GM23338 (cell line): ENCODE data around the gene GNG7. TPM values are rescaled to one million over a fixed set of nuclear protein-coding genes. Genes with fewer than 3 reads are reported as not detected.

Experiments
- ATAC-seq: fragments of 200-7000 bp; cut with Tn5 transposase; 3 replicates; pipeline ENCODE4 v1.9.1; 2020
- DNase-seq: peaks from one replicate; pipeline ENCODE4 v3.0.0-alpha.2; 2015; ENCODE audit warnings: low spot score
- H2AFZ ChIP-seq: fragments of 200-600 bp; sonication (generic); 2 replicates; pipeline ENCODE4 v1.8.0; 2016; ENCODE audit warnings: antibody characterized with exemption, mild to moderate bottlenecking, moderate library complexity
- H3F3A ChIP-seq: fragments of 200-600 bp; sonication (generic); replicated peaks from 2 replicates; pipeline ENCODE4 v1.8.0; 2017; ENCODE audit warnings: antibody characterized with exemption, mixed run types, low read depth
- H3K27ac ChIP-seq: fragments of 200-600 bp; sonication (generic); 2 replicates; pipeline ENCODE4 v1.6.1; 2016; ENCODE audit warnings: low read depth
- H3K27me3 ChIP-seq: fragments of 200-600 bp; sonication (generic); 2 replicates; pipeline ENCODE4 v1.8.0; 2016; ENCODE audit warnings: mild to moderate bottlenecking, mixed run types, moderate library complexity; ENCODE audit not compliant: insufficient read depth
- H3K36me3 ChIP-seq: fragments of 200-600 bp; sonication (generic); 2 replicates; pipeline ENCODE4 v1.8.0; 2016; ENCODE audit warnings: mild to moderate bottlenecking; ENCODE audit not compliant: insufficient read depth
- H3K4me1 ChIP-seq: fragments of 200-600 bp; sonication (generic); 2 replicates; pipeline ENCODE4 v1.8.0; 2016; ENCODE audit warnings: mild to moderate bottlenecking, moderate library complexity; ENCODE audit not compliant: insufficient read depth
- H3K4me2 ChIP-seq: fragments of 200-600 bp; sonication (generic); 2 replicates; pipeline ENCODE4 v1.7.1; 2017; ENCODE audit warnings: mixed run types
- H3K4me3 ChIP-seq: fragments of 200-600 bp; sonication (generic); 2 replicates; pipeline ENCODE4 v1.6.1; 2016; ENCODE audit warnings: mixed run types
- H3K79me2 ChIP-seq: fragments of 200-600 bp; sonication (generic); replicated peaks from 2 replicates; pipeline ENCODE4 v1.8.0; 2017; ENCODE audit warnings: mild to moderate bottlenecking; ENCODE audit not compliant: insufficient read depth
- H3K9me2 ChIP-seq: fragments of 200-600 bp; sonication (generic); 2 replicates; pipeline ENCODE4 v1.8.0; 2017; ENCODE audit not compliant: insufficient read depth
- H4K20me1 ChIP-seq: fragments of 200-600 bp; sonication (generic); replicated peaks from 2 replicates; pipeline ENCODE4 v1.8.0; 2017; ENCODE audit warnings: mild to moderate bottlenecking; ENCODE audit not compliant: insufficient read depth
- H3K27ac Mint-ChIP-seq: 2 replicates; pipeline ENCODE4 v1.8.0; 2020; ENCODE audit warnings: inconsistent platforms, mild to moderate bottlenecking, moderate library complexity, mixed read lengths
- H3K27me3 Mint-ChIP-seq: 3 replicates; pipeline ENCODE4 v1.8.0; 2022; ENCODE audit warnings: low read depth, mild to moderate bottlenecking, moderate library complexity, mixed read lengths, inconsistent platforms; ENCODE audit not compliant: insufficient read depth, poor library complexity
- H3K36me3 Mint-ChIP-seq: 3 replicates; pipeline ENCODE4 v1.8.0; 2021; ENCODE audit warnings: low read depth, mild to moderate bottlenecking, inconsistent platforms, moderate library complexity, mixed read lengths
- H3K4me1 Mint-ChIP-seq: 3 replicates; pipeline ENCODE4 v1.8.0; 2020; ENCODE audit warnings: mild to moderate bottlenecking, inconsistent platforms, mixed read lengths
- H3K4me3 Mint-ChIP-seq: 3 replicates; pipeline ENCODE4 v1.8.0; 2021; ENCODE audit warnings: moderate library complexity, mild to moderate bottlenecking, inconsistent platforms, mixed read lengths
- H3K9me3 Mint-ChIP-seq: 3 replicates; pipeline ENCODE4 v1.8.0; 2020; ENCODE audit warnings: moderate library complexity, mild to moderate bottlenecking, inconsistent platforms, mixed read lengths
- CREB1 ChIP-seq: fragments of 250-450 bp; sonication (Bioruptor Pico); IDR thresholded peaks from 2 replicates; pipeline ENCODE4 v1.5.0; 2020; ENCODE audit warnings: low read depth, mild to moderate bottlenecking, moderate library complexity
- CTCF ChIP-seq, 2 experiments: fragments of 200-600 bp in 1 of 2; sonication (generic) in 1 of 2; conservative IDR thresholded peaks; 2 replicates each; pipeline versions ENCODE4 v1.5.1 to v1.6.1; 2016 to 2017; ENCODE audit warnings: antibody characterized with exemption in 2 of 2, low read depth in 2 of 2, mild to moderate bottlenecking in 2 of 2, moderate library complexity in 1 of 2
- ETS1 ChIP-seq: IDR thresholded peaks from 2 replicates; pipeline ENCODE4 v1.6.1; 2016; ENCODE audit warnings: antibody characterized with exemption
- EZH2 ChIP-seq: fragments of 200-600 bp; sonication (generic); IDR thresholded peaks from one replicate; pipeline ENCODE4 v1.8.0; 2017; ENCODE audit warnings: antibody characterized with exemption, mild to moderate bottlenecking, low read depth; ENCODE audit not compliant: unreplicated experiment
- EZH2phosphoT487 ChIP-seq: fragments of 200-600 bp; sonication (generic); IDR thresholded peaks from one replicate; pipeline ENCODE4 v1.8.1; 2018; ENCODE audit warnings: antibody characterized with exemption; ENCODE audit not compliant: unreplicated experiment
- JUNB ChIP-seq: IDR thresholded peaks from one replicate; pipeline ENCODE4 v1.6.1; 2016; ENCODE audit warnings: antibody characterized with exemption; ENCODE audit not compliant: unreplicated experiment
- NANOG ChIP-seq: IDR thresholded peaks from 2 replicates; pipeline ENCODE4 v1.6.1; 2016; ENCODE audit warnings: antibody characterized with exemption, borderline replicate concordance
- POLR2AphosphoS5 ChIP-seq: IDR thresholded peaks from 2 replicates; pipeline ENCODE4 v1.6.1; 2016; ENCODE audit warnings: antibody characterized with exemption, low read depth
- REST ChIP-seq: IDR thresholded peaks from one replicate; pipeline ENCODE4 v1.6.1; 2018; ENCODE audit warnings: antibody characterized with exemption; ENCODE audit not compliant: unreplicated experiment
- STAT1 ChIP-seq: IDR thresholded peaks from one replicate; pipeline ENCODE4 v1.6.1; 2016; ENCODE audit warnings: antibody characterized with exemption; ENCODE audit not compliant: unreplicated experiment
- ZNF114 ChIP-seq: fragments of 250-450 bp; sonication (Bioruptor Pico); IDR thresholded peaks from 2 replicates; pipeline ENCODE4 v1.5.0; 2020; ENCODE audit warnings: mild to moderate bottlenecking, moderate library complexity
- ZNF331 ChIP-seq: fragments of 250-450 bp; sonication (Bioruptor Pico); IDR thresholded peaks from 2 replicates; pipeline ENCODE4 v1.5.0; 2020; ENCODE audit warnings: low read depth, mild to moderate bottlenecking, moderate library complexity
- ZNF462 ChIP-seq: fragments of 250-450 bp; sonication (Bioruptor Pico); IDR thresholded peaks from 2 replicates; pipeline ENCODE4 v1.5.0; 2020; ENCODE audit warnings: mild to moderate bottlenecking, moderate library complexity
- polyA plus RNA-seq: library from polyadenylated mRNA; unstranded; fragments of >200 nt; fragmentation: Nextera tagmentation; extraction: Ambion mirVana; gene quantifications from 2 replicates; pipeline ENCODE4 v1.2.1, GENCODE V29; 2016
- total RNA-seq: library from RNA; depleted of rRNA; stranded (reverse); fragments of >200 nt; shearing (Covaris generic); gene quantifications from 2 replicates; pipeline ENCODE4 v1.2.3, GENCODE V29; 2014

The GNG7 gene
- total and polyA plus RNA-seq, 2 experiments from 2014 or later: 5.1 to 5.4 TPM

GRCh38 chr19:2594319-2594718 lies 108.2 kb downstream of the GNG7 start:
- H3K36me3 Mint-ChIP-seq: no peaks in the 10 kb centered on the region
- H3K4me3 Mint-ChIP-seq: no peak overlapping the region; the same call in 2 of the 3 replicates
- peaks cover 7% of the 10 kb centered on the region for H3K27me3 Mint-ChIP-seq
- H2AFZ ChIP-seq: no peak overlapping the region
- H3K9me3 Mint-ChIP-seq: no peaks in the 10 kb centered on the region
- peaks cover 10% of the 10 kb centered on the region for H3K4me1 Mint-ChIP-seq
- no peaks in the 10 kb centered on the region for H3K9me2 ChIP-seq
- no peak for ATAC-seq
- no peak overlapping the region for H3K27ac Mint-ChIP-seq
- H3K4me3 ChIP-seq: no peak overlapping the region
- H3K4me2 ChIP-seq: no peak overlapping the region
- no peaks in the 10 kb centered on the region for H3K79me2 ChIP-seq
- no peaks in the 10 kb centered on the region for H3K36me3 ChIP-seq
- H3K4me1 ChIP-seq: peaks cover 11% of the 10 kb centered on the region; the same call in 1 of the 2 replicates
- DNase-seq: no peak
- no peak overlapping the region for H3K27ac ChIP-seq
- H4K20me1 ChIP-seq: no peaks in the 10 kb centered on the region
- TF ChIP-seq STAT1 (no peak), JUNB (no peak), CTCF (conservative IDR thresholded peaks at IDR 0.05; ENCODE audit: low read depth in 2 of 2) (no peak), CREB1 (CRISPR knock-in tag) (no peak), ZNF331 (CRISPR knock-in tag) (no peak), ZNF462 (CRISPR knock-in tag) (no peak), ETS1 (no peak), POLR2AphosphoS5 (no peak), NANOG (no peak), EZH2phosphoT487 (no peak), EZH2 (no peak), REST (no peak), ZNF114 (CRISPR knock-in tag) (no peak)
- no peaks in the 10 kb centered on the region for H3K27me3 ChIP-seq
- H3F3A ChIP-seq: peaks cover 7% of the 10 kb centered on the region; the same call in 1 of the 2 replicates
